IMR-90 (cell line): ENCODE measurements around the gene HMGN1.

Experiments
- CEBPB ChIP-seq: IDR thresholded peaks from 2 replicates; pipeline ENCODE4 v1.6.1; 2012; ENCODE audit warnings: low read depth, low read length, improper control_type of control experiment
- FOS ChIP-seq: fragments of 150-350 bp; IDR thresholded peaks from 2 replicates; pipeline ENCODE4 v1.6.1; 2016; ENCODE audit warnings: low read depth, low read length
- NFE2L2 ChIP-seq: fragments of 150-350 bp; IDR thresholded peaks from 2 replicates; pipeline ENCODE4 v1.6.1; 2016; ENCODE audit warnings: low read depth, mild to moderate bottlenecking, low read length
- POLR2A ChIP-seq: IDR thresholded peaks from 2 replicates; pipeline ENCODE4 v1.6.1; 2012; ENCODE audit warnings: mild to moderate bottlenecking, low read depth, low read length
- RAD21 ChIP-seq: IDR thresholded peaks from 2 replicates; pipeline ENCODE4 v1.6.1; 2012; ENCODE audit warnings: low read length, improper control_type of control experiment
- RCOR1 ChIP-seq: IDR thresholded peaks from 2 replicates; pipeline ENCODE4 v1.6.1; 2012; ENCODE audit warnings: mild to moderate bottlenecking, low read length, improper control_type of control experiment; ENCODE audit not compliant: insufficient replicate concordance
- RFX5 ChIP-seq: IDR thresholded peaks from 2 replicates; pipeline ENCODE4 v1.8.0; 2012; ENCODE audit warnings: low read depth, mild to moderate bottlenecking, low read length, moderate library complexity
- SMC3 ChIP-seq: fragments of 150-350 bp; IDR thresholded peaks from 2 replicates; pipeline ENCODE4 v1.6.1; 2016; ENCODE audit warnings: low read depth, mild to moderate bottlenecking, antibody characterized with exemption, low read length, moderate library complexity
- TF ChIP-seq, protein P1 (sequence below): conservative IDR thresholded peaks from 2 replicates; pipeline ENCODE4 v1.5.1; 2012; ENCODE audit warnings: mild to moderate bottlenecking, low read depth, low read length, improper control_type of control experiment

DNA sequence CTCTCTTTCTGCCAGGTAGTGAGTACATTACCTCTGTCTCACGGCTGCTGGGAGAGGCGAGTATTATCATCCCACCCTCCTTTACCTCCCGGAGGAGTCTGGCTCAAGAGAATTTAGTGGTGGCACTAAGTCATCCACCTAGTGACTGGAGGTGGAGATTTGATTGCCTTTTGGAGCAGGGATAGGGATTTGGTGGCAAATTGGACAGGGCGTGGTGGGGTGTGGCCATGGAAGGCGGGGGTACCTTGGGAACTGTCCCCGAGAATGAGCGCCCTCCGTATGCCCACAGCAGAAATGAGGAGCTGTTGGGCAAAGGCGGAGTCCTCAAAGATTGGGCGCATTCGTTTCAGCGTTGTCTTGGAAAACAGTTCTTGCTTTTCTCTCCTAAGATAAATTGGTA is 32.1 kb upstream of the HMGN1 start:
- TF ChIP-seq, protein P1, sequence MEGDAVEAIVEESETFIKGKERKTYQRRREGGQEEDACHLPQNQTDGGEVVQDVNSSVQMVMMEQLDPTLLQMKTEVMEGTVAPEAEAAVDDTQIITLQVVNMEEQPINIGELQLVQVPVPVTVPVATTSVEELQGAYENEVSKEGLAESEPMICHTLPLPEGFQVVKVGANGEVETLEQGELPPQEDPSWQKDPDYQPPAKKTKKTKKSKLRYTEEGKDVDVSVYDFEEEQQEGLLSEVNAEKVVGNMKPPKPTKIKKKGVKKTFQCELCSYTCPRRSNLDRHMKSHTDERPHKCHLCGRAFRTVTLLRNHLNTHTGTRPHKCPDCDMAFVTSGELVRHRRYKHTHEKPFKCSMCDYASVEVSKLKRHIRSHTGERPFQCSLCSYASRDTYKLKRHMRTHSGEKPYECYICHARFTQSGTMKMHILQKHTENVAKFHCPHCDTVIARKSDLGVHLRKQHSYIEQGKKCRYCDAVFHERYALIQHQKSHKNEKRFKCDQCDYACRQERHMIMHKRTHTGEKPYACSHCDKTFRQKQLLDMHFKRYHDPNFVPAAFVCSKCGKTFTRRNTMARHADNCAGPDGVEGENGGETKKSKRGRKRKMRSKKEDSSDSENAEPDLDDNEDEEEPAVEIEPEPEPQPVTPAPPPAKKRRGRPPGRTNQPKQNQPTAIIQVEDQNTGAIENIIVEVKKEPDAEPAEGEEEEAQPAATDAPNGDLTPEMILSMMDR: no peak
- TF ChIP-seq SMC3 (no peak), POLR2A (no peak), CEBPB (no peak), RAD21 (no peak), RCOR1 (no peak), FOS (no peak), RFX5 (no peak), NFE2L2 (no peak)
